ENCODE results near the gene FAM221B.

GRCh38 chr9:35818341-35818740, 10.2 kb downstream of the FAM221B start:
- no peak for TF ChIP-seq CTCF (IDR thresholded peaks at IDR 0.05)
- TF ChIP-seq POLR2A (IDR thresholded peaks at IDR 0.05): no peak

Data from upper lobe of left lung (tissue), 4 donors.